ENCODE results near the gene KRT75. TPM values are rescaled to one million over a fixed set of nuclear protein-coding genes. Genes with fewer than 3 reads are reported as not detected.

KRT75 gene
- total RNA-seq, 3 donors from 2014 or later, result not detected

DNA sequence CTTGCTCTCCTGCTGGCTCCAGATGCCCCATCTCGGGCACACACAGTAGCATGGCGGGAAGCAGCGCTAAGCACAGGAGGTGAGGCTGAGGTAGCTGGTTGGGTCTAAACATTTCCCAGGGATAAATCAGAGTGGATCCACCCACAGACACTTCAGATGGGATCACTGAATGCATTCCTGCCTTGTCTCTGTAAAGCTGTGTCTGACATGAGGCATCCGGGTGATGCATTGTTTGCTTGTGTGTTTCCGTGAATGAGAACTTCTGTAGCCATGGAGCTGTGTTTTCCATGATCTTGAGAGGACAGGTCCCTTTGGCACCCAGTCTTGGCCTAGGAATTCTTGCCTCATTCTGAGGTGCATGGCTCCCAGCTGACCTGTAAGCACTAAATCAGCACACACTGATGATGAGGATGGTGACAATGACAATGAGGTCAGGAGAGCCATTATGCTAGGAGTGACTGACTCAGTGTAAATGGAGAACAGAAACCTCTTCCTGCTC lies 6.7 kb upstream of the KRT75 start:
- no peaks in the 10 kb centered on the region for H3K27me3 ChIP-seq
- H3K4me1 ChIP-seq, result no peaks in the 10 kb centered on the region
- no peak overlapping the region for H3K4me3 ChIP-seq
- H3K27ac ChIP-seq, result peak overlapping the region; percentile 71 to 77
- DNase-seq (ENCODE audit: low spot score in 2 of 2), result peak in 1 of 2 donors; percentile 57
- no peaks in the 10 kb centered on the region for H3K9me3 ChIP-seq
- TF ChIP-seq POLR2A (IDR thresholded peaks at IDR 0.05) (no peak), POLR2AphosphoS5 (IDR thresholded peaks at IDR 0.05) (no peak)
- TF ChIP-seq, protein P1, sequence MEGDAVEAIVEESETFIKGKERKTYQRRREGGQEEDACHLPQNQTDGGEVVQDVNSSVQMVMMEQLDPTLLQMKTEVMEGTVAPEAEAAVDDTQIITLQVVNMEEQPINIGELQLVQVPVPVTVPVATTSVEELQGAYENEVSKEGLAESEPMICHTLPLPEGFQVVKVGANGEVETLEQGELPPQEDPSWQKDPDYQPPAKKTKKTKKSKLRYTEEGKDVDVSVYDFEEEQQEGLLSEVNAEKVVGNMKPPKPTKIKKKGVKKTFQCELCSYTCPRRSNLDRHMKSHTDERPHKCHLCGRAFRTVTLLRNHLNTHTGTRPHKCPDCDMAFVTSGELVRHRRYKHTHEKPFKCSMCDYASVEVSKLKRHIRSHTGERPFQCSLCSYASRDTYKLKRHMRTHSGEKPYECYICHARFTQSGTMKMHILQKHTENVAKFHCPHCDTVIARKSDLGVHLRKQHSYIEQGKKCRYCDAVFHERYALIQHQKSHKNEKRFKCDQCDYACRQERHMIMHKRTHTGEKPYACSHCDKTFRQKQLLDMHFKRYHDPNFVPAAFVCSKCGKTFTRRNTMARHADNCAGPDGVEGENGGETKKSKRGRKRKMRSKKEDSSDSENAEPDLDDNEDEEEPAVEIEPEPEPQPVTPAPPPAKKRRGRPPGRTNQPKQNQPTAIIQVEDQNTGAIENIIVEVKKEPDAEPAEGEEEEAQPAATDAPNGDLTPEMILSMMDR (IDR thresholded peaks at IDR 0.05), result no peak
- no peaks in the 10 kb centered on the region for H3K36me3 ChIP-seq
- intact Hi-C loops (cut with DNase I; ENCODE audit: low total_unique reads), result no loop called here

- intact Hi-C loops (cut with DNase I; ENCODE audit: low total_unique reads), result no loop called here
- Histone ChIP-seq H3K9me3 (no peaks in the 10 kb centered on the region), H3K4me3 (no peak overlapping the region), H3K4me1 (no peaks in the 10 kb centered on the region), H3K36me3 (no peaks in the 10 kb centered on the region), H3K27ac (peak overlapping the region; percentile 36 to 38), H3K27me3 (no peaks in the 10 kb centered on the region)
- TF ChIP-seq POLR2AphosphoS5 (IDR thresholded peaks at IDR 0.05) (no peak), POLR2A (IDR thresholded peaks at IDR 0.05) (no peak)
- TF ChIP-seq, protein P1 (IDR thresholded peaks at IDR 0.05), result no peak
- DNase-seq (ENCODE audit: low spot score in 2 of 2), result no peak
Observed at GRCh38 chr12:52439845-52440244, 5.7 kb upstream of the KRT75 start.

GRCh38 chr12:52439420-52439819 lies 5.2 kb upstream of the KRT75 start:
- H3K27me3 ChIP-seq, result no peaks in the 10 kb centered on the region
- intact Hi-C loops (cut with DNase I; ENCODE audit: low total_unique reads), result no loop called here
- no peak overlapping the region for H3K4me3 ChIP-seq
- peak overlapping the region; percentile 36 to 38 for H3K27ac ChIP-seq
- no peaks in the 10 kb centered on the region for H3K36me3 ChIP-seq
- H3K4me1 ChIP-seq, result no peaks in the 10 kb centered on the region
- no peaks in the 10 kb centered on the region for H3K9me3 ChIP-seq
- no peak for DNase-seq (ENCODE audit: low spot score in 2 of 2)
- TF ChIP-seq POLR2A (IDR thresholded peaks at IDR 0.05) (no peak), POLR2AphosphoS5 (IDR thresholded peaks at IDR 0.05) (no peak)
- TF ChIP-seq, protein P1 (IDR thresholded peaks at IDR 0.05), result no peak

- Histone ChIP-seq H3K27me3 (no peaks in the 10 kb centered on the region), H3K9me3 (no peaks in the 10 kb centered on the region), H3K36me3 (no peaks in the 10 kb centered on the region), H3K4me3 (no peak overlapping the region), H3K27ac (no peak overlapping the region), H3K4me1 (no peaks in the 10 kb centered on the region)
- TF ChIP-seq POLR2AphosphoS5 (IDR thresholded peaks at IDR 0.05), result no peak
- TF ChIP-seq, protein P1 (IDR thresholded peaks at IDR 0.05), result no peak
- TF ChIP-seq POLR2A (IDR thresholded peaks at IDR 0.05), result no peak
- intact Hi-C loops (cut with DNase I; ENCODE audit: low total_unique reads), result no loop called here
- DNase-seq (ENCODE audit: low spot score in 2 of 2), result no peak
Observed at GRCh38 chr12:52438305-52439301, 4.4 kb upstream of the KRT75 start.

GRCh38 chr12:52437508-52437907 lies 3.3 kb upstream of the KRT75 start:
- no peak for DNase-seq (ENCODE audit: low spot score in 2 of 2)
- peak overlapping the region; percentile 80 to 86 for H3K27ac ChIP-seq
- H3K36me3 ChIP-seq, result no peaks in the 10 kb centered on the region
- H3K27me3 ChIP-seq, result no peaks in the 10 kb centered on the region
- intact Hi-C loops (cut with DNase I; ENCODE audit: low total_unique reads), result no loop called here
- H3K4me1 ChIP-seq, result no peaks in the 10 kb centered on the region
- H3K4me3 ChIP-seq, result no peak overlapping the region
- H3K9me3 ChIP-seq, result no peaks in the 10 kb centered on the region
- TF ChIP-seq POLR2AphosphoS5 (IDR thresholded peaks at IDR 0.05) (no peak), POLR2A (IDR thresholded peaks at IDR 0.05) (no peak)
- TF ChIP-seq, protein P1 (IDR thresholded peaks at IDR 0.05), result no peak
